ENCODE measurements around the gene SDK1.

SDK1 gene

DNA sequence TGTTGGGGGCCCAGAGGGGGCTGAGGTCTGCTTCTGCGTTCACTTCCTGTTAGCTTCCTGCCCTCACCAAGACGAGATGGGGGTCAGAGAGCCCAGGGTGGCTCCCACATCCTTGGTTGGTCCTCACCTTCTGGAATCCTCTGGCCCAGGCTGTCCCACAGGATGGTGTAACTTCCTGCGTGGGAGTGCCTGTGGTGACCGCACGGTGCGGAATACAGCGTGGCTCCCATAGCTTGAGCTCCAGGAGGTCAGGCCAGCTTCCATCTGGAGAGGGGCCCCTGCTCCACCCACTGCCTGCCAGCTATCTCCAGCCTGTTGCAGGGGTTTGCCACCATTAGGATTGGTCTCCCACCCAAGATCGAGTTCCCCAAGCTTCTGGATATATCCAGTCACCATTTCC lies 699.9 kb downstream of the SDK1 start:
- H3K4me1 ChIP-seq (ENCODE audit: control insufficient read depth, insufficient read depth, low read length) = no peaks in the 10 kb centered on the region
- no peak overlapping the region for H3K27ac ChIP-seq (ENCODE audit: low read length)
- no peaks in the 10 kb centered on the region for H3K9me3 ChIP-seq (ENCODE audit: control insufficient read depth in 2 of 2, low read length in 2 of 2)
- no peaks in the 10 kb centered on the region for H3K27me3 ChIP-seq (ENCODE audit: control insufficient read depth in 1 of 2, insufficient read depth in 2 of 2, low read length in 2 of 2)
- H3K36me3 ChIP-seq (ENCODE audit: control insufficient read depth in 2 of 2, insufficient read depth in 2 of 2, low read length in 2 of 2) = peaks cover 0 to 2% of the 10 kb centered on the region in 2 donors
- H3K9ac ChIP-seq (ENCODE audit: low read length in 2 of 2) = no peak overlapping the region
- no peak overlapping the region for H3K4me3 ChIP-seq (ENCODE audit: low read length in 2 of 2)

- no peak overlapping the region for H3K27ac ChIP-seq (ENCODE audit: low read length)
- H3K9me3 ChIP-seq (ENCODE audit: control insufficient read depth in 2 of 2, low read length in 2 of 2) = no peaks in the 10 kb centered on the region
- peaks cover 0 to 2% of the 10 kb centered on the region in 2 donors for H3K36me3 ChIP-seq (ENCODE audit: control insufficient read depth in 2 of 2, insufficient read depth in 2 of 2, low read length in 2 of 2)
- H3K4me3 ChIP-seq (ENCODE audit: low read length in 2 of 2) = no peak overlapping the region
- no peak overlapping the region for H3K9ac ChIP-seq (ENCODE audit: low read length in 2 of 2)
- no peaks in the 10 kb centered on the region for H3K4me1 ChIP-seq (ENCODE audit: control insufficient read depth, insufficient read depth, low read length)
- H3K27me3 ChIP-seq (ENCODE audit: control insufficient read depth in 1 of 2, insufficient read depth in 2 of 2, low read length in 2 of 2) = no peaks in the 10 kb centered on the region
Observed at GRCh38 chr7:4001742-4002141, 700.7 kb downstream of the SDK1 start.

DNA sequence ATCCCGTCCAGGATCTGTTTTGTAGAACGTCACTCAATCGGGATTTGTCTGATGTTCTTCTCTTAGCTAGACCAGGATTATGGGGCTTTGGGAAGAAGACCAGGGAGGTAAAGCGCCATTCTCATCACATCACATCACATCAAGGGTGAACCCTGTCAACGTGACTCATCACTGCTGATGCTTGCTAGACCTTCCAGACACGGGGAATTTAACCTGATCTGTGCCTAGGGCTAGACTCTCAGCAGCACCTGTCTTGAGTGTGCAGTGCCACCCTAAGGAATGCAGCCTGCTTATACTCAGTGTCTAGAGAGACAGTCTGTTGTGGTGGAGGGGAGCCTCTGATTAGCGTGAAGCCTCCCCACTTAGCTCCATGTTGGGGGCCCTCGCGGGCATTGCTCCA lies 702.5 kb downstream of the SDK1 start:
- no peak overlapping the region for H3K9ac ChIP-seq (ENCODE audit: low read length in 2 of 2)
- no peaks in the 10 kb centered on the region for H3K27me3 ChIP-seq (ENCODE audit: control insufficient read depth in 1 of 2, insufficient read depth in 2 of 2, low read length in 2 of 2)
- H3K4me3 ChIP-seq (ENCODE audit: low read length in 2 of 2) = no peak overlapping the region
- H3K36me3 ChIP-seq (ENCODE audit: control insufficient read depth in 2 of 2, insufficient read depth in 2 of 2, low read length in 2 of 2) = peaks cover 0 to 2% of the 10 kb centered on the region in 2 donors
- H3K9me3 ChIP-seq (ENCODE audit: control insufficient read depth in 2 of 2, low read length in 2 of 2) = no peaks in the 10 kb centered on the region
- H3K27ac ChIP-seq (ENCODE audit: low read length) = no peak overlapping the region
- no peaks in the 10 kb centered on the region for H3K4me1 ChIP-seq (ENCODE audit: control insufficient read depth, insufficient read depth, low read length)

GRCh38 chr7:4006687-4007086 lies 705.6 kb downstream of the SDK1 start:
- peaks cover 0 to 2% of the 10 kb centered on the region in 2 donors for H3K36me3 ChIP-seq (ENCODE audit: control insufficient read depth in 2 of 2, insufficient read depth in 2 of 2, low read length in 2 of 2)
- no peak overlapping the region for H3K4me3 ChIP-seq (ENCODE audit: low read length in 2 of 2)
- H3K9me3 ChIP-seq (ENCODE audit: control insufficient read depth in 2 of 2, low read length in 2 of 2) = no peaks in the 10 kb centered on the region
- no peak overlapping the region for H3K9ac ChIP-seq (ENCODE audit: low read length in 2 of 2)
- no peak overlapping the region for H3K27ac ChIP-seq (ENCODE audit: low read length)
- H3K27me3 ChIP-seq (ENCODE audit: control insufficient read depth in 1 of 2, insufficient read depth in 2 of 2, low read length in 2 of 2) = no peaks in the 10 kb centered on the region
- no peaks in the 10 kb centered on the region for H3K4me1 ChIP-seq (ENCODE audit: control insufficient read depth, insufficient read depth, low read length)

GRCh38 chr7:4009211-4010060 lies 708.4 kb downstream of the SDK1 start:
- Histone ChIP-seq H3K9ac (ENCODE audit: low read length in 2 of 2) (no peak overlapping the region), H3K9me3 (ENCODE audit: control insufficient read depth in 2 of 2, low read length in 2 of 2) (no peaks in the 10 kb centered on the region), H3K36me3 (ENCODE audit: control insufficient read depth in 2 of 2, insufficient read depth in 2 of 2, low read length in 2 of 2) (no peaks in the 10 kb centered on the region), H3K27me3 (ENCODE audit: control insufficient read depth in 1 of 2, insufficient read depth in 2 of 2, low read length in 2 of 2) (no peaks in the 10 kb centered on the region), H3K27ac (ENCODE audit: low read length) (no peak overlapping the region), H3K4me1 (ENCODE audit: control insufficient read depth, insufficient read depth, low read length) (no peaks in the 10 kb centered on the region), H3K4me3 (ENCODE audit: low read length in 2 of 2) (no peak overlapping the region)

- Histone ChIP-seq H3K9ac (ENCODE audit: low read length in 2 of 2) (no peak overlapping the region), H3K27ac (ENCODE audit: low read length) (no peak overlapping the region), H3K27me3 (ENCODE audit: control insufficient read depth in 1 of 2, insufficient read depth in 2 of 2, low read length in 2 of 2) (no peaks in the 10 kb centered on the region), H3K4me3 (ENCODE audit: low read length in 2 of 2) (no peak overlapping the region), H3K36me3 (ENCODE audit: control insufficient read depth in 2 of 2, insufficient read depth in 2 of 2, low read length in 2 of 2) (no peaks in the 10 kb centered on the region), H3K9me3 (ENCODE audit: control insufficient read depth in 2 of 2, low read length in 2 of 2) (no peaks in the 10 kb centered on the region), H3K4me1 (ENCODE audit: control insufficient read depth, insufficient read depth, low read length) (no peaks in the 10 kb centered on the region)
Observed at GRCh38 chr7:4010061-4010605, 709.1 kb downstream of the SDK1 start.

DNA sequence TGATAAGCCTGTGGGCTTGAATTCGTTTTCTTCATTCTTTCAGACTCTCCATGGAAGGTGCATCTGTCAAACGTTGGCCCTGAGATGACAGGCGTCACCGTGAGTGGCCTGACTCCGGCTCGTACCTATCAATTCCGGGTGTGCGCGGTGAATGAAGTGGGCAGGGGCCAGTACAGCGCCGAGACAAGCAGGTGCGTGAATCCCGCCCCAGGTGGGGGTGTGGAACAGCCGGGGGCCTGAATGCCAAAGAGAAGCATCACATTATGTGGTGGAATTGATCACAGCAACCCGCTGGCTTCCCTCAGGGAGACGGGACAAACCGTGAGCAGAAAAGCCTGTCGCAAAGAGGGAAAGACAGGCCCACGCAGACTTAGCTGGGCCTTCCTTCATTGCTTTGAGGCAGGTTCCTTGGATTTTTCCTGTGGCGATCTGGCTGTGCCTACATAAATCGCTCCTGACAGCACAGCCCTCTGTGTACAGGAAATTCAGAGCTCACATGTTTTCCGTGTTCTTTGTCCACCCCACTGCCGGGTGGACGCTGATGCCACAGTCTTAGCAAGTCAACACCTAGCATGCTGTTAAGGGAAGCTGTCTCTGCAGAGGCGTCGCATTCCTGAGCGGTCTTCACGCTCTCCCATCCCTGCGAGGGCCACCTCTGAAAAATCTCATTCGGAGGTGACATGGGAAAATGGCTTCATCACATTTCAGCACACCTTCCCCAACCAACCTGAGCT lies 710.0 kb downstream of the SDK1 start:
- H3K27ac ChIP-seq (ENCODE audit: low read length) = no peak overlapping the region

GRCh38 chr7:4013793-4014192 lies 712.7 kb downstream of the SDK1 start:
- Histone ChIP-seq H3K36me3 (ENCODE audit: control insufficient read depth in 2 of 2, insufficient read depth in 2 of 2, low read length in 2 of 2) (no peaks in the 10 kb centered on the region), H3K9me3 (ENCODE audit: control insufficient read depth in 2 of 2, low read length in 2 of 2) (peaks cover 0 to 2% of the 10 kb centered on the region in 2 donors), H3K9ac (ENCODE audit: low read length in 2 of 2) (no peak overlapping the region), H3K27me3 (ENCODE audit: control insufficient read depth in 1 of 2, insufficient read depth in 2 of 2, low read length in 2 of 2) (no peaks in the 10 kb centered on the region), H3K4me1 (ENCODE audit: control insufficient read depth, insufficient read depth, low read length) (no peaks in the 10 kb centered on the region), H3K27ac (ENCODE audit: low read length) (no peak overlapping the region), H3K4me3 (ENCODE audit: low read length in 2 of 2) (no peak overlapping the region)

More for the DNA sequence above, 710.0 kb downstream of the SDK1 start:
- Histone ChIP-seq H3K27me3 (ENCODE audit: control insufficient read depth in 1 of 2, insufficient read depth in 2 of 2, low read length in 2 of 2) (no peaks in the 10 kb centered on the region), H3K9me3 (ENCODE audit: control insufficient read depth in 2 of 2, low read length in 2 of 2) (no peaks in the 10 kb centered on the region), H3K4me3 (ENCODE audit: low read length in 2 of 2) (no peak overlapping the region), H3K4me1 (ENCODE audit: control insufficient read depth, insufficient read depth, low read length) (no peaks in the 10 kb centered on the region), H3K36me3 (ENCODE audit: control insufficient read depth in 2 of 2, insufficient read depth in 2 of 2, low read length in 2 of 2) (no peaks in the 10 kb centered on the region), H3K9ac (ENCODE audit: low read length in 2 of 2) (no peak overlapping the region)

- Histone ChIP-seq H3K9ac (ENCODE audit: low read length in 2 of 2) (no peak overlapping the region), H3K4me1 (ENCODE audit: control insufficient read depth, insufficient read depth, low read length) (no peaks in the 10 kb centered on the region), H3K9me3 (ENCODE audit: control insufficient read depth in 2 of 2, low read length in 2 of 2) (peaks cover 0 to 7% of the 10 kb centered on the region in 2 donors), H3K27me3 (ENCODE audit: control insufficient read depth in 1 of 2, insufficient read depth in 2 of 2, low read length in 2 of 2) (no peaks in the 10 kb centered on the region), H3K36me3 (ENCODE audit: control insufficient read depth in 2 of 2, insufficient read depth in 2 of 2, low read length in 2 of 2) (no peaks in the 10 kb centered on the region), H3K27ac (ENCODE audit: low read length) (no peak overlapping the region), H3K4me3 (ENCODE audit: low read length in 2 of 2) (no peak overlapping the region)
Observed at GRCh38 chr7:4014346-4015050, 713.4 kb downstream of the SDK1 start.

- no peak overlapping the region for H3K27ac ChIP-seq (ENCODE audit: low read length)
- H3K9ac ChIP-seq (ENCODE audit: low read length in 2 of 2) = no peak overlapping the region
- H3K27me3 ChIP-seq (ENCODE audit: control insufficient read depth in 1 of 2, insufficient read depth in 2 of 2, low read length in 2 of 2) = no peaks in the 10 kb centered on the region
- no peaks in the 10 kb centered on the region for H3K4me1 ChIP-seq (ENCODE audit: control insufficient read depth, insufficient read depth, low read length)
- no peaks in the 10 kb centered on the region for H3K36me3 ChIP-seq (ENCODE audit: control insufficient read depth in 2 of 2, insufficient read depth in 2 of 2, low read length in 2 of 2)
- H3K9me3 ChIP-seq (ENCODE audit: control insufficient read depth in 2 of 2, low read length in 2 of 2) = peaks cover 0 to 8% of the 10 kb centered on the region in 2 donors
- H3K4me3 ChIP-seq (ENCODE audit: low read length in 2 of 2) = no peak overlapping the region
Observed at GRCh38 chr7:4015371-4015770, 714.3 kb downstream of the SDK1 start.

Data from stomach smooth muscle (tissue), 2 donors.